Endothelial cell of umbilical vein (primary cell): Measurements from ENCODE around the gene FGD5. TPM values are rescaled to one million over a fixed set of nuclear protein-coding genes. Genes with fewer than 3 reads are reported as not detected.

ENCODE experiments used
- BruUV-seq: library from RNA; stranded (reverse); fragments of 400-500 nt; replicated peaks from 2 replicates; lab custom pipeline; 2021; lab: Mats Ljungman, UMichigan
- CTCF ChIA-PET: fragments of 300-600, 350-600 bp; sonication (Branson Sonifier 250); formaldehyde crosslinking; loops from one replicate; lab custom pipeline; 2021; ENCODE audit warnings: antibody characterized with exemption, inconsistent platforms; lab: Charles Lee
- POLR2A ChIA-PET: fragments of 300-600, 350-600 bp; sonication (Branson Sonifier 250); formaldehyde crosslinking; loops from one replicate; lab custom pipeline; 2021; ENCODE audit warnings: antibody characterized with exemption, inconsistent platforms; lab: Charles Lee
- DNase-seq: peaks from one replicate; pipeline ENCODE4 v3.0.0-alpha.2; 2011; ENCODE audit warnings: low read depth, low spot score
- FAIRE-seq: peaks from 2 replicates; lab custom pipeline; 2011; peaks lifted over from hg19 to GRCh38; lab: Jason Lieb, UNC
- H2AFZ ChIP-seq: 2 replicates; pipeline ENCODE4 v1.6.0; 2012; ENCODE audit warnings: low read depth, low read length, control low read depth, inconsistent platforms
- H3K27ac ChIP-seq: 2 replicates; pipeline ENCODE4 v1.5.1; 2011; ENCODE audit warnings: low read depth, mild to moderate bottlenecking, control low read depth, low read length, moderate library complexity; ENCODE audit not compliant: insufficient read depth
- H3K27me3 ChIP-seq, 2 experiments: 2 replicates each; pipeline versions ENCODE4 v1.6.0 to v1.6.1; 2011; ENCODE audit warnings: low read length in 2 of 2, mixed read lengths in 1 of 2; ENCODE audit not compliant: control insufficient read depth in 2 of 2, insufficient read depth in 2 of 2
- H3K36me3 ChIP-seq, 2 experiments: 2 replicates in 1 of 2; 3 replicates in 1 of 2; pipeline ENCODE4 v1.5.1; 2011; ENCODE audit warnings: low read length in 2 of 2, mild to moderate bottlenecking in 1 of 2, moderate library complexity in 1 of 2; ENCODE audit not compliant: control insufficient read depth in 2 of 2, insufficient read depth in 2 of 2; ENCODE audit errors: extremely low read depth in 1 of 2
- H3K4me1 ChIP-seq: 3 replicates; pipeline ENCODE4 v1.5.1; 2011; ENCODE audit warnings: mild to moderate bottlenecking, low read length; ENCODE audit not compliant: control insufficient read depth, insufficient read depth; ENCODE audit errors: extremely low read depth
- H3K4me2 ChIP-seq: 2 replicates; pipeline ENCODE4 v1.6.1; 2011; ENCODE audit warnings: low read length, control low read depth, mixed read lengths; ENCODE audit not compliant: insufficient read depth
- H3K4me3 ChIP-seq, 3 experiments: fragments of 200-600 bp in 1 of 3; sonication (generic), shearing (Covaris generic) in 1 of 3; replicated peaks in 1 of 3; 2 replicates each; pipeline ENCODE4 v1.5.1; 2011 to 2016; ENCODE audit warnings: control low read depth in 3 of 3, low read length in 3 of 3, mild to moderate bottlenecking in 2 of 3, inconsistent platforms in 1 of 3, low read depth in 1 of 3, moderate library complexity in 1 of 3; ENCODE audit not compliant: insufficient read depth in 1 of 3
- H3K79me2 ChIP-seq: 2 replicates; pipeline ENCODE4 v1.6.0; 2012; ENCODE audit warnings: low read length, inconsistent platforms; ENCODE audit not compliant: control insufficient read depth, insufficient read depth
- H3K9ac ChIP-seq: replicated peaks from 2 replicates; pipeline ENCODE3; 2011; ENCODE audit warnings: low read length, control low read depth; ENCODE audit not compliant: insufficient read depth; ENCODE audit errors: extremely low read depth
- H3K9me1 ChIP-seq: replicated peaks from 3 replicates; pipeline ENCODE4 v1.6.0; 2011; ENCODE audit warnings: mild to moderate bottlenecking, low read length; ENCODE audit not compliant: control insufficient read depth, insufficient read depth; ENCODE audit errors: extremely low read depth
- H3K9me3 ChIP-seq: replicated peaks from 2 replicates; pipeline ENCODE4 v1.5.1; 2012; ENCODE audit warnings: low read length, inconsistent platforms; ENCODE audit not compliant: control insufficient read depth, insufficient read depth
- H4K20me1 ChIP-seq: replicated peaks from 2 replicates; pipeline ENCODE3; 2011; ENCODE audit warnings: mild to moderate bottlenecking, low read length; ENCODE audit not compliant: control insufficient read depth, insufficient read depth; ENCODE audit errors: extremely low read depth
- EZH2 ChIP-seq: IDR thresholded peaks from 2 replicates; pipeline ENCODE4 v1.6.1; 2012; ENCODE audit warnings: borderline replicate concordance, low read depth, mild to moderate bottlenecking, moderate library complexity, low read length, inconsistent platforms; ENCODE audit not compliant: severe bottlenecking
- FOS ChIP-seq: IDR thresholded peaks from 2 replicates; pipeline ENCODE4 v1.6.1; 2011; ENCODE audit warnings: mild to moderate bottlenecking, low read length, moderate library complexity, borderline replicate concordance; ENCODE audit not compliant: insufficient read depth
- GATA2 ChIP-seq: IDR thresholded peaks from 2 replicates; pipeline ENCODE4 v1.7.0; 2011; ENCODE audit warnings: low read depth, mild to moderate bottlenecking, moderate library complexity, mixed read lengths, low read length; ENCODE audit not compliant: insufficient read length, insufficient read depth
- JUN ChIP-seq: IDR thresholded peaks from 2 replicates; pipeline ENCODE4 v1.6.1; 2011; ENCODE audit warnings: borderline replicate concordance, low read depth; ENCODE audit not compliant: insufficient read length, insufficient read depth
- MYC ChIP-seq: IDR thresholded peaks from one replicate; pipeline ENCODE4 v1.6.1; 2011; ENCODE audit warnings: mild to moderate bottlenecking, low read depth, low read length
- POLR2A ChIP-seq: IDR thresholded peaks from 2 replicates; pipeline ENCODE4 v1.6.1; 2012; ENCODE audit warnings: low read depth, mild to moderate bottlenecking, control low read depth, low read length
- POLR2AphosphoS5 ChIP-seq: IDR thresholded peaks from 2 replicates; pipeline ENCODE4 v1.6.1; 2012; ENCODE audit warnings: low read depth, mild to moderate bottlenecking, control low read depth, low read length, moderate library complexity; ENCODE audit not compliant: insufficient read depth
- dilution Hi-C: fragments of 300-500 bp; cut with MboI; formaldehyde crosslinking; loops from one replicate; pipeline ENCODE4 v1.15.0; 2019; ENCODE audit warnings: low sequenced_read_pairs; ENCODE audit not compliant: extremely low pct_ligation_motif_present
- intact Hi-C: fragments of 100-400 bp; cut with micrococcal nuclease; formaldehyde crosslinking; loops from one replicate; pipeline ENCODE4 v1.10.0; 2022
- polyA plus RNA-seq, 4 experiments: library from polyadenylated mRNA; depleted of rRNA in 3 of 4; stranded (reverse) in 3 of 4; unstranded in 1 of 4; fragments of >200 nt; gene quantifications; 2 replicates each; pipeline versions ENCODE4 v1.2.1 to v1.2.3, GENCODE V29; 2011 to 2012; ENCODE audit warnings: missing spikeins in 1 of 4
- total RNA-seq: library from RNA; stranded (reverse); gene quantifications from 2 replicates; pipeline ENCODE4 v1.2.3, GENCODE V29; 2021
- TF ChIP-seq, protein P1 (sequence below): IDR thresholded peaks from 2 replicates; pipeline ENCODE4 v1.6.1; 2011; ENCODE audit not compliant: insufficient read depth, insufficient read length
- TF ChIP-seq, protein P2 (sequence below), 2 donors: IDR thresholded peaks; 1 replicate in 1 of 2; 2 replicates in 1 of 2; pipeline ENCODE4 v1.5.1; 2011; ENCODE audit warnings: low read length in 2 of 2, mild to moderate bottlenecking in 2 of 2, moderate library complexity in 2 of 2, control low read depth in 1 of 2, inconsistent platforms in 1 of 2, low read depth in 1 of 2; ENCODE audit not compliant: insufficient read depth in 1 of 2; ENCODE audit errors: extremely low read depth in 1 of 2

Gene FGD5
- total and polyA plus RNA-seq, 2 donors (not counting 3 experiments of a cell fraction or from before 2014, with no cell fraction given): 49.6 to 134 TPM

DNA sequence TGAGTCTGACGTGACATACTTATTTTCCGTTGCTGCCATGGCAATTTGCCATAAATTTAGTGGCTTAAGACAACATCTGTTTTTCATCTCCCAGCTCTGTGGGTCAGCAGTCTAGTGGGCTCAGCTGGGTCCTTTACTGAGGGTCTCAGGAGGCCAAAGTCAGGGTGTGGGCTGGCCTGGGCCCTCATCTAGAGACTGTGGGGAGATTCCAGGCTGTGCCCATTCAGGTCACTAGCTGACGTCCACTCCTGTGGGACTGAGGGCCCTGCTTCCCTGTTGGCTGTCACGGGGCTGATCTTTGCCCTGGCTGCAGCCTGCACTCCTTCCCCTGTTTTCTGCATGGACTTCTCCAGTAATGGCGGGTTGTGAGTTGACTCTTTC lies 19.1 kb downstream of the FGD5 start:
- DNase-seq (peak; percentile 32), FAIRE-seq (no peak)
- dilution Hi-C loops (no loop called here), intact Hi-C loops (loop anchor here (2.0 kb wide), 1 partner anchor 23 kb away; no protein-coding TSS in a partner anchor)
- Histone ChIP-seq H3K4me3 (no peak overlapping the region), H3K36me3 (peaks cover 2% of the 10 kb centered on the region in 2 experiments), H2AFZ (no peak overlapping the region), H3K9me1 (no peaks in the 10 kb centered on the region), H3K4me2 (no peak overlapping the region), H3K27ac (no peak overlapping the region), H3K79me2 (peaks cover 82% of the 10 kb centered on the region), H4K20me1 (peaks cover 2% of the 10 kb centered on the region), H3K27me3 (no peaks in the 10 kb centered on the region), H3K9ac (no peak overlapping the region), H3K4me1 (peaks cover 8% of the 10 kb centered on the region), H3K9me3 (no peaks in the 10 kb centered on the region)
- TF ChIP-seq GATA2 (no peak), FOS (no peak)
- TF ChIP-seq, protein P1, sequence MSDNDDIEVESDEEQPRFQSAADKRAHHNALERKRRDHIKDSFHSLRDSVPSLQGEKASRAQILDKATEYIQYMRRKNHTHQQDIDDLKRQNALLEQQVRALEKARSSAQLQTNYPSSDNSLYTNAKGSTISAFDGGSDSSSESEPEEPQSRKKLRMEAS: no peak
- no TSS peak for BruUV-seq
- CTCF ChIA-PET: no interaction called here
- POLR2A ChIA-PET: no interaction called here

DNA sequence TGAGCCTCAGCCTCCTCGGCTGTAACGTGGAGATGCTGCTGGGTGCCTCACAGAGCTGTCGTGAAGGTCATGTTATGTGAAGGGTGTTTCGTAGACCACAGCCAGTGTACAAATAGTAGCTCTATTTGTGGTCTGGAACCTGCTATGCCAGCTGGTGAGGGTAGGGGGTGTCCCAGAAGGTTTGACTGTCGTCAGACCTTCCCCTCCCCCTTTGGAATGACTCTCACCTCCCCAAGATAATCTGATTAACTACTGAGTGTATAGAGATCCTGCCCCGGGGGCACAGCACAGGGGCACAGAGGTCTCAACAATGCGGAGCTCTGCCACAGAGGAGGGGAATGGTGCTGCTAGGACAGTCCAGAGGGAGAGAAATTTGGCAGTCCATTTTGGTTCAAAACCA lies 20.5 kb downstream of the FGD5 start:
- H3K4me1 ChIP-seq: peaks cover 8% of the 10 kb centered on the region
- intact Hi-C loops: loop anchor here (2.0 kb wide), 1 partner anchor 22 kb away; no protein-coding TSS in a partner anchor
- H2AFZ ChIP-seq: no peak overlapping the region
- H3K9me1 ChIP-seq: no peaks in the 10 kb centered on the region
- H3K9me3 ChIP-seq: no peaks in the 10 kb centered on the region
- no TSS peak for BruUV-seq
- DNase-seq: no peak
- peaks cover 2% of the 10 kb centered on the region for H4K20me1 ChIP-seq
- no peak overlapping the region for H3K4me3 ChIP-seq
- no peak overlapping the region for H3K9ac ChIP-seq
- dilution Hi-C loops: no loop called here
- no peak for FAIRE-seq
- no peak overlapping the region for H3K4me2 ChIP-seq
- peaks cover 0 to 2% of the 10 kb centered on the region in 2 experiments for H3K36me3 ChIP-seq
- CTCF ChIA-PET: interaction anchor here (1.2 kb wide), 1 partner anchor 49 kb away, joined by 5 read pairs; no protein-coding TSS in a partner anchor
- TF ChIP-seq GATA2: no peak
- TF ChIP-seq, protein P2, sequence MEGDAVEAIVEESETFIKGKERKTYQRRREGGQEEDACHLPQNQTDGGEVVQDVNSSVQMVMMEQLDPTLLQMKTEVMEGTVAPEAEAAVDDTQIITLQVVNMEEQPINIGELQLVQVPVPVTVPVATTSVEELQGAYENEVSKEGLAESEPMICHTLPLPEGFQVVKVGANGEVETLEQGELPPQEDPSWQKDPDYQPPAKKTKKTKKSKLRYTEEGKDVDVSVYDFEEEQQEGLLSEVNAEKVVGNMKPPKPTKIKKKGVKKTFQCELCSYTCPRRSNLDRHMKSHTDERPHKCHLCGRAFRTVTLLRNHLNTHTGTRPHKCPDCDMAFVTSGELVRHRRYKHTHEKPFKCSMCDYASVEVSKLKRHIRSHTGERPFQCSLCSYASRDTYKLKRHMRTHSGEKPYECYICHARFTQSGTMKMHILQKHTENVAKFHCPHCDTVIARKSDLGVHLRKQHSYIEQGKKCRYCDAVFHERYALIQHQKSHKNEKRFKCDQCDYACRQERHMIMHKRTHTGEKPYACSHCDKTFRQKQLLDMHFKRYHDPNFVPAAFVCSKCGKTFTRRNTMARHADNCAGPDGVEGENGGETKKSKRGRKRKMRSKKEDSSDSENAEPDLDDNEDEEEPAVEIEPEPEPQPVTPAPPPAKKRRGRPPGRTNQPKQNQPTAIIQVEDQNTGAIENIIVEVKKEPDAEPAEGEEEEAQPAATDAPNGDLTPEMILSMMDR (IDR thresholded peaks at IDR 0.05; ENCODE audit: extremely low read depth in 1 of 2, insufficient read depth in 1 of 2, low read depth in 1 of 2, low read length in 2 of 2): no peak
- no peak for TF ChIP-seq FOS
- no peak for TF ChIP-seq JUN
- TF ChIP-seq EZH2: no peak
- TF ChIP-seq POLR2AphosphoS5: no peak
- TF ChIP-seq POLR2A: no peak
- TF ChIP-seq, protein P1: no peak
- no peak for TF ChIP-seq MYC
- H3K27ac ChIP-seq: no peak overlapping the region
- peaks cover 72% of the 10 kb centered on the region for H3K79me2 ChIP-seq
- H3K27me3 ChIP-seq: no peaks in the 10 kb centered on the region
- POLR2A ChIA-PET: no interaction called here
